Measurements from ENCODE around the gene CTRB2. TPM values are rescaled to one million over a fixed set of nuclear protein-coding genes. Genes with fewer than 3 reads are reported as not detected.
A peak's percentile ranks its signal among the peaks of the same experiment; 100 is the strongest.

CTRB2 gene
- total RNA-seq, 1 donor from 2014 or later = not detected

GRCh38 chr16:75228143-75228976 is 21.4 kb upstream of the CTRB2 start:
- H3K4me3 ChIP-seq = no peak overlapping the region
- H3K79me2 ChIP-seq (ENCODE audit: low read depth) = no peaks in the 10 kb centered on the region
- H3K4me2 ChIP-seq = no peak overlapping the region
- no peak overlapping the region for H3K4me3 Mint-ChIP-seq
- H3K9ac ChIP-seq = no peak overlapping the region
- H3K27ac ChIP-seq = no peak overlapping the region
- H4K20me1 ChIP-seq (ENCODE audit: low read depth) = peaks cover under 1% of the 10 kb centered on the region
- H2AFZ ChIP-seq (replicated peaks) = no peak overlapping the region
- no peak overlapping the region for H3K27ac Mint-ChIP-seq
- H3K36me3 Mint-ChIP-seq = peaks cover 12% of the 10 kb centered on the region
- H3K4me1 ChIP-seq = no peaks in the 10 kb centered on the region
- no peaks in the 10 kb centered on the region for H3K27me3 ChIP-seq
- H3F3A ChIP-seq (ENCODE audit: low read depth) = no peaks in the 10 kb centered on the region
- no peaks in the 10 kb centered on the region for H3K36me3 ChIP-seq
- TF ChIP-seq EZH2phosphoT487 (IDR thresholded peaks at IDR 0.05) (no peak), EZH2 (IDR thresholded peaks at IDR 0.05) (no peak)
- TF ChIP-seq, protein P1, sequence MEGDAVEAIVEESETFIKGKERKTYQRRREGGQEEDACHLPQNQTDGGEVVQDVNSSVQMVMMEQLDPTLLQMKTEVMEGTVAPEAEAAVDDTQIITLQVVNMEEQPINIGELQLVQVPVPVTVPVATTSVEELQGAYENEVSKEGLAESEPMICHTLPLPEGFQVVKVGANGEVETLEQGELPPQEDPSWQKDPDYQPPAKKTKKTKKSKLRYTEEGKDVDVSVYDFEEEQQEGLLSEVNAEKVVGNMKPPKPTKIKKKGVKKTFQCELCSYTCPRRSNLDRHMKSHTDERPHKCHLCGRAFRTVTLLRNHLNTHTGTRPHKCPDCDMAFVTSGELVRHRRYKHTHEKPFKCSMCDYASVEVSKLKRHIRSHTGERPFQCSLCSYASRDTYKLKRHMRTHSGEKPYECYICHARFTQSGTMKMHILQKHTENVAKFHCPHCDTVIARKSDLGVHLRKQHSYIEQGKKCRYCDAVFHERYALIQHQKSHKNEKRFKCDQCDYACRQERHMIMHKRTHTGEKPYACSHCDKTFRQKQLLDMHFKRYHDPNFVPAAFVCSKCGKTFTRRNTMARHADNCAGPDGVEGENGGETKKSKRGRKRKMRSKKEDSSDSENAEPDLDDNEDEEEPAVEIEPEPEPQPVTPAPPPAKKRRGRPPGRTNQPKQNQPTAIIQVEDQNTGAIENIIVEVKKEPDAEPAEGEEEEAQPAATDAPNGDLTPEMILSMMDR (IDR thresholded peaks at IDR 0.05) = no peak
- peaks cover 3% of the 10 kb centered on the region for H3K4me1 Mint-ChIP-seq
- no peak for DNase-seq (ENCODE audit: low spot score)
- peaks cover 3% of the 10 kb centered on the region for H3K27me3 Mint-ChIP-seq (ENCODE audit: insufficient read depth, low read depth)
- no peaks in the 10 kb centered on the region for H3K9me3 Mint-ChIP-seq
- no peaks in the 10 kb centered on the region for H3K9me3 ChIP-seq (ENCODE audit: low read depth)

DNA sequence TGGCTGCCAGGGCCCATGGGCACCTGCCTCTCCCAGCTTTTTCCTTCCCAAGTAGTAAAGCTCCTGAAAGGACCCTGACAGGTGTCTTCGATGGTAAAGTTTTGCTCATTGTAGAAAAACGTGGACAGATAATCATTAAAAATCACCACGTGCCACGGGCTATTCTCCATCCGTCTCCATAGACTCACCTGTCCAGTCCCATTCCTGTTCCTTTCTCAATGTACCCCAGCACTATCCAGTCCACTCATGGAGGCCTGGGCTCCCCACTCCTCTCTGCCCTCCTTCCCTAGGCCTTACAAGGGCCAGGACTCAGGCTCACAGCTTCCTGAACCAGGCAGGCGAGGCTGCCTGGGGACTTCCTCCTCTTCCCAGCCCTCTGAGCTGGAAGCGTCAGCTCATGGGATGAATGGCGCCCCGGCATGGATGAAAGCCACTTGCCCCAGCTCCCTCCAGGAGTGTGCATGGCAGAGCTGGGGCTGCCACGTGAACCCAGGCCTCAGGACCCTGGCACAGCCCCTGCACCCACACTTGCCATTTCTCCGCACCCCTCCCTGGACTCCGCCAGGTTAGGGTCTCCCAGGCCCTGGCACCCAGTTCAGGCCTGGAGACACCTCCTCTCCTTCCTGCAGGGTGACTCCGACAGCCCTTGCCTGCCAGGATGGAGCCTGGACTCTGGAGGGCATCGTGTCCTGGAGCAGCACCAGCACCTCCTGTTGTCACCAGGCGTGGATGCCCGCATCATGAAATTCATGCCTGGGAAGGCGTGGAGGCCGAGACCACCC is 20.6 kb upstream of the CTRB2 start:
- H3K79me2 ChIP-seq (ENCODE audit: low read depth) = no peaks in the 10 kb centered on the region
- no peaks in the 10 kb centered on the region for H3K4me1 ChIP-seq
- H3F3A ChIP-seq (ENCODE audit: low read depth) = no peaks in the 10 kb centered on the region
- no peak overlapping the region for H3K4me3 ChIP-seq
- H3K36me3 Mint-ChIP-seq = peaks cover 8% of the 10 kb centered on the region
- H3K27me3 ChIP-seq = no peaks in the 10 kb centered on the region
- no peaks in the 10 kb centered on the region for H4K20me1 ChIP-seq (ENCODE audit: low read depth)
- TF ChIP-seq EZH2 (IDR thresholded peaks at IDR 0.05) = no peak
- TF ChIP-seq, protein P1 (IDR thresholded peaks at IDR 0.05) = no peak
- TF ChIP-seq EZH2phosphoT487 (IDR thresholded peaks at IDR 0.05) = no peak
- no peaks in the 10 kb centered on the region for H3K9me3 ChIP-seq (ENCODE audit: low read depth)
- H3K9me3 Mint-ChIP-seq = no peaks in the 10 kb centered on the region
- no peak for DNase-seq (ENCODE audit: low spot score)
- peaks cover 3% of the 10 kb centered on the region for H3K27me3 Mint-ChIP-seq (ENCODE audit: insufficient read depth, low read depth)
- H3K4me2 ChIP-seq = no peak overlapping the region
- peak overlapping the region; percentile 63 for H3K27ac Mint-ChIP-seq
- no peak overlapping the region for H2AFZ ChIP-seq (replicated peaks)
- no peak overlapping the region for H3K27ac ChIP-seq
- no peak overlapping the region for H3K9ac ChIP-seq
- H3K4me3 Mint-ChIP-seq = no peak overlapping the region
- peaks cover 3% of the 10 kb centered on the region for H3K4me1 Mint-ChIP-seq
- H3K36me3 ChIP-seq = no peaks in the 10 kb centered on the region

DNA sequence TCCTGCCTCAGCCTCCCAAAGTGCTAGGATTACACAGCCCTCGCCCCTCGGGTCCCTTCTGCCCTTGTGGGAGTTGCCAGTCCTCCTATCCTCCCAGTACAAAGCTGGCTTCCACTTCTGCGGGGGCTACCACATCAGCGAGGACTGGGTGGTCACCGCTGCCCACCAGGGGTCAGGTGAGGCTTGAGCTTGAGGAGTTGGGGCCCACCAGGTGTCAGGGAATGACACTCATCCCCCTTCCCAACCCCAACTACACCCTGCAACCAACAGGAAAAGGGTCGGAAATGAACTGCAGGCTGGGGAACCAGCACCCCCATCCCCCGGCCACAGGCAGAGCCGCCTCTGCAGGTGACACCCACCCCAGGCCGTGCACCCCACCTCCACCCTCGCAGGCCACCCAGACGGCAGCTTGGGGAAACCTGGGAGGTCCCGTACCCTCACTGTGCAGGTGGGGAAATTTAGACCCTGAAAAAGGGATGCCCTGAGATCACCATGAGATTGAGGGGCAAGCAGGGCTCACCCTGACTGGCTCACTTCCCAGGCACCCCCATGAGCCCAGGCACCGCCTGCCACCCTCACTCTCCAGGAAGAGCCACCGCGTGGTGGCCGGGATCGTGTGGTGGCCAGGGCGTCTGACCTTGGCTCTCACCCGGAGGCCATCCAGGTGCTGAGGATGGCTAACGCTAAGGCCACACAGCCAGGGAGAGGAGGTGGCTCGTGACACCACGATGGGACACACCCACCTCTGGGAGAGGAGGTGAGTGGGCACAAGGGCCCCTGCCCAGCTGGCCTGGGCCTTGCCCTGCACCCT is 19.8 kb upstream of the CTRB2 start:
- Mint-ChIP-seq H3K27ac (no peak overlapping the region), H3K27me3 (ENCODE audit: insufficient read depth, low read depth) (peaks cover 3% of the 10 kb centered on the region), H3K9me3 (no peaks in the 10 kb centered on the region), H3K4me1 (peaks cover 3% of the 10 kb centered on the region), H3K4me3 (no peak overlapping the region), H3K36me3 (peaks cover 8% of the 10 kb centered on the region)
- Histone ChIP-seq H3K79me2 (ENCODE audit: low read depth) (no peaks in the 10 kb centered on the region), H3K9ac (no peak overlapping the region), H3K4me1 (no peaks in the 10 kb centered on the region), H3F3A (ENCODE audit: low read depth) (no peaks in the 10 kb centered on the region), H3K27me3 (no peaks in the 10 kb centered on the region), H2AFZ (replicated peaks) (no peak overlapping the region), H3K27ac (no peak overlapping the region), H3K4me2 (no peak overlapping the region), H3K9me3 (ENCODE audit: low read depth) (no peaks in the 10 kb centered on the region), H3K36me3 (no peaks in the 10 kb centered on the region), H3K4me3 (no peak overlapping the region), H4K20me1 (ENCODE audit: low read depth) (no peaks in the 10 kb centered on the region)
- DNase-seq (ENCODE audit: low spot score) = no peak
- TF ChIP-seq EZH2 (IDR thresholded peaks at IDR 0.05) (no peak), EZH2phosphoT487 (IDR thresholded peaks at IDR 0.05) (no peak)
- TF ChIP-seq, protein P1 (IDR thresholded peaks at IDR 0.05) = no peak

All from neural progenitor cell (in vitro differentiated cells).